Omental fat pad (tissue), 4 donors: Measurements from ENCODE around the gene INTS13. TPM values are rescaled to one million over a fixed set of nuclear protein-coding genes. Genes with fewer than 3 reads are reported as not detected.

Experiments used
- ATAC-seq: fragments of 150-250 bp; one replicate; pipeline ENCODE4 v1.9.1; 2016; ENCODE audit warnings: mild to moderate bottlenecking, moderate library complexity; ENCODE audit not compliant: low FRiP score
- DNase-seq: peaks from one replicate; pipeline ENCODE4 v3.0.0-alpha.2; 2019; ENCODE audit warnings: low spot score
- CTCF ChIP-seq, 3 donors: fragments of 450-650 bp; IDR thresholded peaks; one replicate each; pipeline ENCODE4 v1.5.1; 2016 to 2017; ENCODE audit warnings: antibody characterized with exemption in 3 of 3, mild to moderate bottlenecking in 3 of 3, moderate library complexity in 2 of 3
- total RNA-seq, 4 donors: library from RNA; depleted of rRNA; stranded (reverse); fragments of >200 nt; gene quantifications; one replicate each; pipeline ENCODE4 v1.1.0, GENCODE V29; 2016

Gene INTS13
- total RNA-seq, 4 donors from 2014 or later, result 12.1 to 27.3 (median 19.8) TPM

- no peak for DNase-seq
- no peak for TF ChIP-seq CTCF (IDR thresholded peaks at IDR 0.05)
- no peak for ATAC-seq
Measured at GRCh38 chr12:26890784-26891183, 47.0 kb downstream of the INTS13 start.

GRCh38 chr12:26884765-26885576 is 52.8 kb downstream of the INTS13 start:
- TF ChIP-seq CTCF (IDR thresholded peaks at IDR 0.05), result peak in 2 of 3 donors; percentile 19 to 58
- peak; percentile 81 for DNase-seq
- peak; percentile 82 for ATAC-seq

- no peak for TF ChIP-seq CTCF (IDR thresholded peaks at IDR 0.05)
- DNase-seq (no peak), ATAC-seq (no peak)
Measured at GRCh38 chr12:26880625-26881024, 57.2 kb downstream of the INTS13 start.

- peak; percentile 54 for ATAC-seq
- no peak for TF ChIP-seq CTCF (IDR thresholded peaks at IDR 0.05)
- DNase-seq, result no peak
Measured at GRCh38 chr12:26878661-26879119, 59.1 kb downstream of the INTS13 start.

- ATAC-seq, result no peak
- TF ChIP-seq CTCF (IDR thresholded peaks at IDR 0.05), result no peak
- no peak for DNase-seq
Measured at GRCh38 chr12:26874501-26875296, 63.1 kb downstream of the INTS13 start.

- DNase-seq (no peak), ATAC-seq (no peak)
- no peak for TF ChIP-seq CTCF (IDR thresholded peaks at IDR 0.05)
Measured at GRCh38 chr12:26872625-26873024, 65.2 kb downstream of the INTS13 start.
